OCI-LY7 (cell line): ENCODE measurements around the gene NFYC. TPM values are rescaled to one million over a fixed set of nuclear protein-coding genes. Genes with fewer than 3 reads are reported as not detected.

Experiments
- BruUV-seq: library from RNA; stranded (reverse); fragments of 400-500 nt; replicated peaks from 2 replicates; lab custom pipeline; 2021; lab: Mats Ljungman, UMichigan
- CTCF ChIA-PET: fragments of 300-600 bp; sonication (Branson Sonifier 250); formaldehyde crosslinking; loops from one replicate; lab custom pipeline; 2022; ENCODE audit warnings: antibody characterized with exemption; ENCODE audit not compliant: unreplicated experiment; lab: Charles Lee
- POLR2A ChIA-PET: fragments of 300-600 bp; sonication (Branson Sonifier 250); formaldehyde crosslinking; loops from one replicate; lab custom pipeline; 2022; ENCODE audit warnings: antibody characterized with exemption; lab: Charles Lee
- DNase-seq: peaks from one replicate; pipeline ENCODE4 v3.0.0-alpha.2; 2015; ENCODE audit warnings: low spot score
- H2AFZ ChIP-seq: fragments of 200-600 bp; sonication (generic), shearing (Covaris generic); 2 replicates; pipeline ENCODE4 v1.6.1; 2014; ENCODE audit warnings: mild to moderate bottlenecking, antibody characterized with exemption, low read length, moderate library complexity
- H3K27ac ChIP-seq: fragments of 200-600 bp; sonication (generic); 2 replicates; pipeline ENCODE4 v1.5.1; 2014; ENCODE audit warnings: mixed run types, low read depth, mild to moderate bottlenecking, moderate library complexity, low read length, inconsistent platforms; ENCODE audit not compliant: poor library complexity, severe bottlenecking
- H3K36me3 ChIP-seq: fragments of 200-600 bp; sonication (generic); 2 replicates; pipeline ENCODE4 v1.6.1; 2014; ENCODE audit warnings: mild to moderate bottlenecking, antibody characterized with exemption, low read length, moderate library complexity, mixed read lengths; ENCODE audit not compliant: insufficient read depth
- H3K4me1 ChIP-seq: fragments of 200-600 bp; sonication (generic); 2 replicates; pipeline ENCODE4 v1.5.1; 2014; ENCODE audit warnings: mild to moderate bottlenecking, low read length; ENCODE audit not compliant: insufficient read depth, poor library complexity, severe bottlenecking
- H3K4me2 ChIP-seq: fragments of 200-600 bp; sonication (generic); 2 replicates; pipeline ENCODE4 v1.6.1; 2014; ENCODE audit warnings: mild to moderate bottlenecking, low read length
- H3K4me3 ChIP-seq: fragments of 200-600 bp; sonication (generic); 2 replicates; pipeline ENCODE4 v1.5.1; 2014; ENCODE audit warnings: mild to moderate bottlenecking, low read depth, low read length; ENCODE audit not compliant: poor library complexity, severe bottlenecking
- H3K79me2 ChIP-seq: fragments of 200-600 bp; sonication (generic); 2 replicates; pipeline ENCODE4 v1.6.1; 2016; ENCODE audit warnings: low read depth, mild to moderate bottlenecking, low read length, moderate library complexity, mixed read lengths; ENCODE audit not compliant: insufficient read depth
- H3K9me2 ChIP-seq: fragments of 200-600 bp; sonication (generic); 2 replicates; pipeline ENCODE4 v1.6.1; 2016; ENCODE audit warnings: mild to moderate bottlenecking, low read length, mixed read lengths; ENCODE audit not compliant: insufficient read depth
- H3K9me3 ChIP-seq: fragments of 200-600 bp; sonication (generic); 2 replicates; pipeline ENCODE4 v1.6.1; 2014; ENCODE audit warnings: mild to moderate bottlenecking, mixed run types, low read length, mixed read lengths
- H4K20me1 ChIP-seq: fragments of 200-600 bp; sonication (generic); 2 replicates; pipeline ENCODE4 v1.6.1; 2014; ENCODE audit warnings: mild to moderate bottlenecking, antibody characterized with exemption, low read length, moderate library complexity, mixed read lengths; ENCODE audit not compliant: insufficient read depth
- EZH2phosphoT487 ChIP-seq: fragments of 200-600 bp; sonication (generic); IDR thresholded peaks from 2 replicates; pipeline ENCODE4 v1.6.1; 2018; ENCODE audit warnings: low read depth, borderline replicate concordance, mild to moderate bottlenecking, mixed run types, antibody characterized with exemption, low read length, moderate library complexity, mixed read lengths
- intact Hi-C: fragments of 100-400 bp; cut with micrococcal nuclease; formaldehyde crosslinking; loops from one replicate; pipeline ENCODE4 v1.10.0; 2022; ENCODE audit not compliant: unreplicated experiment
- total RNA-seq, 2 experiments: library from RNA; depleted of rRNA in 1 of 2; stranded (reverse); fragments of >200 nt in 1 of 2; shearing (Covaris generic) in 1 of 2; gene quantifications; 2 replicates each; pipeline ENCODE4 v1.2.3, GENCODE V29; 2014 to 2022
- TF ChIP-seq, protein P1 (sequence below): fragments of 200-600 bp; sonication (generic); conservative IDR thresholded peaks from 2 replicates; pipeline ENCODE4 v1.5.1; 2014; ENCODE audit warnings: mild to moderate bottlenecking, antibody characterized with exemption, low read length, moderate library complexity, mixed read lengths

The NFYC gene
- total RNA-seq, 2 experiments from 2014 or later = 39.1 to 71.0 TPM

DNA sequence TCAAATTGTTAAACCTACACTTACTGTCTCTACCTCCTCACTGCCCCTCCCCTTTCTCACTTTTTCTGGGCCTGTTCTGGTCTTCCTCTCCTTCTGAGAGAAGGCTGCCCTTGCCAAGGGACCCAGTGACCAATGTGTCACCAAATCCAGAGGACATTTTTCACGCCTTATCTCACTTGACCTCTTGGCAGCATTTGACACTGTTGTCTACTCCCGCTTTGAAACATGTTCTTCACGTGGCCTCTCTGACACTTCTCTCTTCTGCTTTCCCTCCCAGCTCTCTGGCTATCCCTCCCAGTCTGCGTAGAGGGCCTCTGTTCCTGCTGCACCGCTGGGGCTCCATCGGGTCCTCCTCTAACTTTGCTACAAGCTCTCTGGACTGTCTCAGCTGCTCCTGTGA lies 117.4 kb downstream of the NFYC start:
- CTCF ChIA-PET = no interaction called here
- no TSS peak for BruUV-seq
- Histone ChIP-seq H3K27ac (peak overlapping the region; percentile 35), H3K36me3 (no peaks in the 10 kb centered on the region), H3K4me1 (peaks cover 31% of the 10 kb centered on the region), H3K79me2 (no peaks in the 10 kb centered on the region), H3K4me2 (peak overlapping the region; percentile 50), H3K9me3 (no peaks in the 10 kb centered on the region), H4K20me1 (no peaks in the 10 kb centered on the region), H3K9me2 (no peaks in the 10 kb centered on the region), H3K4me3 (no peak overlapping the region), H2AFZ (no peak overlapping the region)
- DNase-seq = no peak
- TF ChIP-seq, protein P1, sequence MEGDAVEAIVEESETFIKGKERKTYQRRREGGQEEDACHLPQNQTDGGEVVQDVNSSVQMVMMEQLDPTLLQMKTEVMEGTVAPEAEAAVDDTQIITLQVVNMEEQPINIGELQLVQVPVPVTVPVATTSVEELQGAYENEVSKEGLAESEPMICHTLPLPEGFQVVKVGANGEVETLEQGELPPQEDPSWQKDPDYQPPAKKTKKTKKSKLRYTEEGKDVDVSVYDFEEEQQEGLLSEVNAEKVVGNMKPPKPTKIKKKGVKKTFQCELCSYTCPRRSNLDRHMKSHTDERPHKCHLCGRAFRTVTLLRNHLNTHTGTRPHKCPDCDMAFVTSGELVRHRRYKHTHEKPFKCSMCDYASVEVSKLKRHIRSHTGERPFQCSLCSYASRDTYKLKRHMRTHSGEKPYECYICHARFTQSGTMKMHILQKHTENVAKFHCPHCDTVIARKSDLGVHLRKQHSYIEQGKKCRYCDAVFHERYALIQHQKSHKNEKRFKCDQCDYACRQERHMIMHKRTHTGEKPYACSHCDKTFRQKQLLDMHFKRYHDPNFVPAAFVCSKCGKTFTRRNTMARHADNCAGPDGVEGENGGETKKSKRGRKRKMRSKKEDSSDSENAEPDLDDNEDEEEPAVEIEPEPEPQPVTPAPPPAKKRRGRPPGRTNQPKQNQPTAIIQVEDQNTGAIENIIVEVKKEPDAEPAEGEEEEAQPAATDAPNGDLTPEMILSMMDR = no peak
- TF ChIP-seq EZH2phosphoT487 = no peak
- POLR2A ChIA-PET = no interaction called here
- intact Hi-C loops = no loop called here

DNA sequence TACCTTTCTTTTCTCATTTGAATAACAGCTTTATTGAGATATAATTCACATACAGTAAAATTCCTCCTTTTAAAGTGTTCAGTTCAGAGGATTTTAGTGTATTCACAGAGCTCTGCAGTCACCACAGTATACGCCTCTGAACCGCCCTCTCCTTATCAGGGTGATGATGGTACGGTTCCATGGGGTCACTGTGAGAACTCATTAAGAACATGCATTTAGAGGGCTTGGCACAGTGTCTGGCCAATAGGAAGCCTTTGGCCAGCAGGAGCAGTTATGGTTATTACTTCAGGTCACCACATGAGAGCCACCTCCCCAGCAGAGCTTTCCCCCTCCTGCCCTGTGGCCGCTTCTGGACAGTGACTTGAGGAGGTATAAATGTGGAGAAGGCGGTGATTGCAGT lies 119.4 kb downstream of the NFYC start:
- Histone ChIP-seq H3K79me2 (no peaks in the 10 kb centered on the region), H3K4me3 (no peak overlapping the region), H2AFZ (no peak overlapping the region), H3K27ac (no peak overlapping the region), H4K20me1 (no peaks in the 10 kb centered on the region), H3K9me3 (no peaks in the 10 kb centered on the region), H3K9me2 (no peaks in the 10 kb centered on the region), H3K36me3 (no peaks in the 10 kb centered on the region), H3K4me1 (peaks cover 20% of the 10 kb centered on the region), H3K4me2 (no peak overlapping the region)
- intact Hi-C loops = no loop called here
- BruUV-seq = no TSS peak
- ChIA-PET CTCF (no interaction called here), POLR2A (interaction anchor here (1.0 to 1.6 kb wide), 2 partner anchors 12 to 21 kb away, joined by 3 to 4 read pairs; no protein-coding TSS in a partner anchor)
- TF ChIP-seq EZH2phosphoT487 = no peak
- TF ChIP-seq, protein P1 = no peak
- no peak for DNase-seq

DNA sequence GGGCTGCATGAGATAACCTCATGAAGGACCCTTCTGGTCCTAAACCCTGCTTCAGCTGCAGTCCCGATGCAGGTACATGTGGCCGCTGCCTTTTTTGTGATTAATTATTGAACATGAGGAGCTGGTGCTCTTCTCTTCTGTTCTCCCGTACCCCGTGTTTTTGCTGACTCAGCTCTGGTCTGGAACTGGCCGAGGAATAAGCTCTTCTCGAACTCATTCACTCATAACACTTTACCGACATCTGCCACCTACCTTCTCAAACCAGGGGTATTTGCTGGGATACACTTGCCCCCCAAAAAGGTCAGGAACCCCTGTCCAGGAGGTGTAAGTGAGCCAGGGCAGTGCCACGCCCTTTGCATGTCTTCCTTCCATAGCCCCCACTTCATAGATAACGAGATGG lies 123.9 kb downstream of the NFYC start:
- POLR2A ChIA-PET = interaction anchor here (1.1 kb wide), 1 partner anchor 34 kb away, joined by 3 read pairs; no protein-coding TSS in a partner anchor
- no peak overlapping the region for H3K4me2 ChIP-seq
- no peaks in the 10 kb centered on the region for H3K9me3 ChIP-seq
- H3K36me3 ChIP-seq = no peaks in the 10 kb centered on the region
- no peaks in the 10 kb centered on the region for H3K79me2 ChIP-seq
- DNase-seq = no peak
- no peaks in the 10 kb centered on the region for H4K20me1 ChIP-seq
- no peak overlapping the region for H2AFZ ChIP-seq
- CTCF ChIA-PET = no interaction called here
- peaks cover 5% of the 10 kb centered on the region for H3K4me1 ChIP-seq
- intact Hi-C loops = no loop called here
- H3K27ac ChIP-seq = no peak overlapping the region
- TF ChIP-seq EZH2phosphoT487 = no peak
- TF ChIP-seq, protein P1 = no peak
- no peak overlapping the region for H3K4me3 ChIP-seq
- BruUV-seq = no TSS peak
- no peaks in the 10 kb centered on the region for H3K9me2 ChIP-seq
